ENCODE results near the gene ALDH1L2.

DNA sequence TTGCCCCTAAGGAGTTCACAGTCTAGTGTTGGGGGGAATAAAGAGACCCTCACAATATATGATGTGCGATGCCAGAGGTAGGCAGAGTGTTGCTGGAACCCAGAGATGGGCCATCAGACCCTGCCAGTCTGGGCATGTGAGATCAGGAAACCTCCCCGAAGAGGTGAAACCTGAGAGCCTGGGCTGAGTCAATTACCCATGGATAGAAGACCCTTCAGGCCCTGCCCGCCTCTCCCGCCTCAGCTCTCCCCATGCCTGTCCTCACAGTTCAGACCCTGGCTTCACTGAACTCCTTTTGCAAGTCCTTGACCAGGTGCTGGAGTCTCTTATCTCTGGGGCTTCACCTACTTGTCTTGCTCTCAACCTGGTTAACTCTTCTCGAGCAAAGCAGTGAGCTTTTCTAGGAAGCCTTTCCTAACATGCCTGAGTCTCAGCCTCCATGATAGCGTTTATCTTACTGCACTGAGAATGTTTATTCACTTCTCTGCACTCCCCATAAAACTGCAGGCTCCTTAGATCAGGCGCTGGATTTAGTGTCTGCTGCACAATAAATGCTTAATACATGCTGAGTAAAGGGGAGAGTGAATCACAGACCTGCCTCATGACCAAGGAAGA lies 19.6 kb downstream of the ALDH1L2 start:
- TF ChIP-seq, protein P1, sequence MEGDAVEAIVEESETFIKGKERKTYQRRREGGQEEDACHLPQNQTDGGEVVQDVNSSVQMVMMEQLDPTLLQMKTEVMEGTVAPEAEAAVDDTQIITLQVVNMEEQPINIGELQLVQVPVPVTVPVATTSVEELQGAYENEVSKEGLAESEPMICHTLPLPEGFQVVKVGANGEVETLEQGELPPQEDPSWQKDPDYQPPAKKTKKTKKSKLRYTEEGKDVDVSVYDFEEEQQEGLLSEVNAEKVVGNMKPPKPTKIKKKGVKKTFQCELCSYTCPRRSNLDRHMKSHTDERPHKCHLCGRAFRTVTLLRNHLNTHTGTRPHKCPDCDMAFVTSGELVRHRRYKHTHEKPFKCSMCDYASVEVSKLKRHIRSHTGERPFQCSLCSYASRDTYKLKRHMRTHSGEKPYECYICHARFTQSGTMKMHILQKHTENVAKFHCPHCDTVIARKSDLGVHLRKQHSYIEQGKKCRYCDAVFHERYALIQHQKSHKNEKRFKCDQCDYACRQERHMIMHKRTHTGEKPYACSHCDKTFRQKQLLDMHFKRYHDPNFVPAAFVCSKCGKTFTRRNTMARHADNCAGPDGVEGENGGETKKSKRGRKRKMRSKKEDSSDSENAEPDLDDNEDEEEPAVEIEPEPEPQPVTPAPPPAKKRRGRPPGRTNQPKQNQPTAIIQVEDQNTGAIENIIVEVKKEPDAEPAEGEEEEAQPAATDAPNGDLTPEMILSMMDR (IDR thresholded peaks at IDR 0.05), result no peak
- TF ChIP-seq POLR2AphosphoS5 (IDR thresholded peaks at IDR 0.05) (no peak), POLR2A (IDR thresholded peaks at IDR 0.05) (no peak), EP300 (IDR thresholded peaks at IDR 0.05) (no peak)

All from upper lobe of left lung (tissue), 4 donors.